HepG2 (cell line): ENCODE results near the gene TMEM223. TPM values are rescaled to one million over a fixed set of nuclear protein-coding genes. Genes with fewer than 3 reads are reported as not detected.
A peak's percentile ranks its signal among the peaks of the same experiment; 100 is the strongest.

Source experiments
- BORCS8-MEF2B ChIP-seq: sonication (generic); formaldehyde crosslinking; IDR thresholded peaks from 2 replicates; pipeline ENCODE4 v1.8.0; 2022; ENCODE audit warnings: mild to moderate bottlenecking, missing genetic modification reagents
- GATAD2A ChIP-seq: IDR thresholded peaks from 2 replicates; pipeline ENCODE4 v1.6.1; 2016
- HNRNPL ChIP-seq: fragments of 200-400 bp; formaldehyde crosslinking; IDR thresholded peaks from 2 replicates; pipeline ENCODE4 v1.6.1; 2017; ENCODE audit warnings: mild to moderate bottlenecking, low read depth, low read length
- HOXA3 ChIP-seq: sonication (generic); formaldehyde crosslinking; IDR thresholded peaks from 2 replicates; pipeline ENCODE4 v1.5.0; 2020; ENCODE audit warnings: missing genetic modification reagents
- HOXD1 ChIP-seq: sonication (generic); formaldehyde crosslinking; IDR thresholded peaks from 2 replicates; pipeline ENCODE4 v1.5.0; 2020; ENCODE audit warnings: missing genetic modification reagents
- KLF12 ChIP-seq: sonication (generic); formaldehyde crosslinking; IDR thresholded peaks from 2 replicates; pipeline ENCODE4 v1.4.0; 2020; ENCODE audit warnings: missing genetic modification reagents, borderline replicate concordance
- MAFF ChIP-seq: IDR thresholded peaks from 2 replicates; pipeline ENCODE4 v1.6.1; 2011; ENCODE audit warnings: low read depth, low read length, improper control_type of control experiment
- PAF1 ChIP-seq: IDR thresholded peaks from 2 replicates; pipeline ENCODE4 v1.6.1; 2016; ENCODE audit warnings: missing genetic modification reagents, missing compliant biosample characterization
- RFX5 ChIP-seq: IDR thresholded peaks from 2 replicates; pipeline ENCODE4 v1.6.1; 2011; ENCODE audit warnings: low read depth, low read length, improper control_type of control experiment
- ZNF674 ChIP-seq: sonication (generic); formaldehyde crosslinking; IDR thresholded peaks from 2 replicates; pipeline ENCODE4 v1.5.0; 2020; ENCODE audit warnings: low read depth, mild to moderate bottlenecking, missing genetic modification reagents
- ZNF724P ChIP-seq: sonication (generic); formaldehyde crosslinking; IDR thresholded peaks from 2 replicates; pipeline ENCODE4 v1.8.0; 2022; ENCODE audit warnings: missing genetic modification reagents, borderline replicate concordance
- polyA plus RNA-seq, 8 experiments: library from polyadenylated mRNA; depleted of rRNA in 3 of 8; stranded (reverse) in 7 of 8; unstranded in 1 of 8; fragments of >200 nt; fragmentation: Illumina TruSeq in 4 of 8; extraction: Trizol in 4 of 8; gene quantifications; 2 replicates each; pipeline versions ENCODE4 v1.2.1 to v1.2.3, GENCODE V29; 2011 to 2016; ENCODE audit warnings: low read depth in 4 of 8, missing spikeins in 1 of 8, mixed read lengths in 1 of 8; ENCODE audit not compliant: insufficient read depth in 1 of 8
- total RNA-seq, 5 experiments: library from RNA; depleted of rRNA; stranded (reverse); fragments of >200 nt; fragmentation: Illumina TruSeq; extraction: Trizol; gene quantifications; 2 replicates each; pipeline ENCODE4 v1.2.3, GENCODE V29; 2016; ENCODE audit warnings: low read depth in 1 of 5
- TF ChIP-seq, protein P1 (sequence below): IDR thresholded peaks from 2 replicates; pipeline ENCODE4 v1.6.1; 2016; ENCODE audit warnings: missing biosample characterization, missing genetic modification reagents, low read depth
- TF ChIP-seq, protein P2 (sequence below): sonication (generic); formaldehyde crosslinking; conservative IDR thresholded peaks from 2 replicates; pipeline ENCODE4 v1.8.0; 2022; ENCODE audit warnings: mild to moderate bottlenecking, moderate library complexity, missing genetic modification reagents
- TF ChIP-seq, protein P3 (sequence below): sonication (generic); formaldehyde crosslinking; IDR thresholded peaks from 2 replicates; pipeline ENCODE4 v1.8.1; 2022; ENCODE audit warnings: mild to moderate bottlenecking, missing genetic modification reagents
- TF ChIP-seq, protein P4 (sequence below): sonication (generic); formaldehyde crosslinking; IDR thresholded peaks from 2 replicates; pipeline ENCODE4 v1.4.0; 2020; ENCODE audit warnings: missing genetic modification reagents, borderline replicate concordance
- TF ChIP-seq, protein P5 (sequence below): sonication (generic); formaldehyde crosslinking; IDR thresholded peaks from 2 replicates; pipeline ENCODE4 v1.8.1; 2022; ENCODE audit warnings: low read depth, mild to moderate bottlenecking, missing genetic modification reagents

TMEM223 gene
- total and polyA plus RNA-seq, 2 of the 13 experiments (the other 11 are each of a cell fraction or from before 2014, with no cell fraction given): 19.5 to 24.9 TPM

DNA sequence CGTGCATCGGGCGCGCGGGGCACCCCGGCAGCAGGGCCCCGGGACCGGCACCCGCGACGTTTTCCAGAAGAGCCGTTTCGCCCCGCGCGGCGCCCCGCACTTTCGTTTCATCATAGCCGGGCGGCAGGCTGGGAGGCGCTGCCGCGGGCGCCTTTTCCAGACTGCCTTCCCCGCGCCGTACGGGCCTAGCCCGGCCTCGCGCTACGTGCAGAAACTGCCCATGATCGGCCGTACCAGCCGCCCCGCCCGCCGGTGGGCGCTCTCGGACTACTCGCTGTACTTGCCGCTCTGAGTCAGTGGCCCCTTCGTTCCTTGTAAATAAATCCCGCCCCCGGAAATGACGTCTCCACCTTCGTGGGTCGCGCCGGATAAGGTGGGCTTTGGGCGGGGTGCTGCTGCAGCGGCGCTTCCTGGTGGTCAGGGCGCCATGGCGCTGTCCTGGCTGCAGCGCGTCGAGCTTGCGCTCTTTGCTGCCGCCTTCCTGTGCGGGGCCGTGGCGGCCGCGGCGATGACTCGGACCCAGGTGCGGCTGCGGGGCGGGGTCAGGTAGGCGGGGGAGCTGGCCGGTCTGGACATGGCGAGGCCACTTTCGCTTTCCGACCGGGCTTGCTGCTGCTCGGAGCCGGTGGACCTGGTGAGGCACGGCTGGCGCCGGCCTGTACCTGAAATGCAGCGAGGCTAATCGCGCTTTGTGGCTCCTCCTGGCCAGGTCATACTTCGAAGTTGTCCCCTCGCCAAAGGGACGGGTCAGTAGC, 4.6 kb downstream of the TMEM223 start, which contains the start of gene TMEM179B (continued):
- TF ChIP-seq, protein P1, sequence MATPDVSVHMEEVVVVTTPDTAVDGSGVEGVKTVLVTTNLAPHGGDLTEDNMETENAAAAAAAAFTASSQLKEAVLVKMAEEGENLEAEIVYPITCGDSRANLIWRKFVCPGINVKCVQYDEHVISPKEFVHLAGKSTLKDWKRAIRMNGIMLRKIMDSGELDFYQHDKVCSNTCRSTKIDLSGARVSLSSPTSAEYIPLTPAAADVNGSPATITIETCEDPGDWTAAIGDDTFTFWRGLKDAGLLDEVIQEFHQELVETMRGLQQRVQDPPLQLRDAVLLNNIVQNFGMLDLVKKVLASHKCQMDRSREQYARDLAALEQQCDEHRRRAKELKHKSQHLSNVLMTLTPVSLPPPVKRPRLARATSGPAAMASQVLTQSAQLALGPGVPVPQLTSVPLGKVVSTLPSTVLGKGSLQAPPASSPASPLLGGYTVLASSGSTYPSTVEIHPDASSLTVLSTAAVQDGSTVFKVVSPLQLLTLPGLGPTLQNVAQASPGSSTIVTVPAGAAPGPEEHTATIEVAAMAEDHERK (CRISPR knock-in tag): 0 out of 2 replicates have a peak, but pooled peaks have one; percentile 47
- TF ChIP-seq ZNF724P (peak; percentile 82; the same call in 1 of the 2 replicates), MAFF (no peak), KLF12 (CRISPR knock-in tag) (0 out of 2 replicates have a peak, but pooled peaks have one; percentile 21), GATAD2A (CRISPR knock-in tag) (peak; percentile 17; the same call in 1 of the 2 replicates), HOXD1 (CRISPR knock-in tag) (no peak), PAF1 (CRISPR knock-in tag) (0 out of 2 replicates have a peak, but pooled peaks have one; percentile 63), RFX5 (0 out of 2 replicates have a peak, but pooled peaks have one; percentile 26), ZNF674 (peak; percentile 67; the same call in 1 of the 2 replicates), BORCS8-MEF2B (CRISPR knock-in tag) (peak; percentile 96), HOXA3 (CRISPR knock-in tag) (peak; percentile 94), HNRNPL (no peak)
- TF ChIP-seq, protein P2, sequence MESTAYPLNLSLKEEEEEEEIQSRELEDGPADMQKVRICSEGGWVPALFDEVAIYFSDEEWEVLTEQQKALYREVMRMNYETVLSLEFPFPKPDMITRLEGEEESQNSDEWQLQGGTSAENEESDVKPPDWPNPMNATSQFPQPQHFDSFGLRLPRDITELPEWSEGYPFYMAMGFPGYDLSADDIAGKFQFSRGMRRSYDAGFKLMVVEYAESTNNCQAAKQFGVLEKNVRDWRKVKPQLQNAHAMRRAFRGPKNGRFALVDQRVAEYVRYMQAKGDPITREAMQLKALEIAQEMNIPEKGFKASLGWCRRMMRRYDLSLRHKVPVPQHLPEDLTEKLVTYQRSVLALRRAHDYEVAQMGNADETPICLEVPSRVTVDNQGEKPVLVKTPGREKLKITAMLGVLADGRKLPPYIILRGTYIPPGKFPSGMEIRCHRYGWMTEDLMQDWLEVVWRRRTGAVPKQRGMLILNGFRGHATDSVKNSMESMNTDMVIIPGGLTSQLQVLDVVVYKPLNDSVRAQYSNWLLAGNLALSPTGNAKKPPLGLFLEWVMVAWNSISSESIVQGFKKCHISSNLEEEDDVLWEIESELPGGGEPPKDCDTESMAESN (CRISPR knock-in tag): peak; percentile 92; the same call in 1 of the 2 replicates
- TF ChIP-seq, protein P3, sequence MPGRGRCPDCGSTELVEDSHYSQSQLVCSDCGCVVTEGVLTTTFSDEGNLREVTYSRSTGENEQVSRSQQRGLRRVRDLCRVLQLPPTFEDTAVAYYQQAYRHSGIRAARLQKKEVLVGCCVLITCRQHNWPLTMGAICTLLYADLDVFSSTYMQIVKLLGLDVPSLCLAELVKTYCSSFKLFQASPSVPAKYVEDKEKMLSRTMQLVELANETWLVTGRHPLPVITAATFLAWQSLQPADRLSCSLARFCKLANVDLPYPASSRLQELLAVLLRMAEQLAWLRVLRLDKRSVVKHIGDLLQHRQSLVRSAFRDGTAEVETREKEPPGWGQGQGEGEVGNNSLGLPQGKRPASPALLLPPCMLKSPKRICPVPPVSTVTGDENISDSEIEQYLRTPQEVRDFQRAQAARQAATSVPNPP: peak; percentile 98
- TF ChIP-seq, protein P4, sequence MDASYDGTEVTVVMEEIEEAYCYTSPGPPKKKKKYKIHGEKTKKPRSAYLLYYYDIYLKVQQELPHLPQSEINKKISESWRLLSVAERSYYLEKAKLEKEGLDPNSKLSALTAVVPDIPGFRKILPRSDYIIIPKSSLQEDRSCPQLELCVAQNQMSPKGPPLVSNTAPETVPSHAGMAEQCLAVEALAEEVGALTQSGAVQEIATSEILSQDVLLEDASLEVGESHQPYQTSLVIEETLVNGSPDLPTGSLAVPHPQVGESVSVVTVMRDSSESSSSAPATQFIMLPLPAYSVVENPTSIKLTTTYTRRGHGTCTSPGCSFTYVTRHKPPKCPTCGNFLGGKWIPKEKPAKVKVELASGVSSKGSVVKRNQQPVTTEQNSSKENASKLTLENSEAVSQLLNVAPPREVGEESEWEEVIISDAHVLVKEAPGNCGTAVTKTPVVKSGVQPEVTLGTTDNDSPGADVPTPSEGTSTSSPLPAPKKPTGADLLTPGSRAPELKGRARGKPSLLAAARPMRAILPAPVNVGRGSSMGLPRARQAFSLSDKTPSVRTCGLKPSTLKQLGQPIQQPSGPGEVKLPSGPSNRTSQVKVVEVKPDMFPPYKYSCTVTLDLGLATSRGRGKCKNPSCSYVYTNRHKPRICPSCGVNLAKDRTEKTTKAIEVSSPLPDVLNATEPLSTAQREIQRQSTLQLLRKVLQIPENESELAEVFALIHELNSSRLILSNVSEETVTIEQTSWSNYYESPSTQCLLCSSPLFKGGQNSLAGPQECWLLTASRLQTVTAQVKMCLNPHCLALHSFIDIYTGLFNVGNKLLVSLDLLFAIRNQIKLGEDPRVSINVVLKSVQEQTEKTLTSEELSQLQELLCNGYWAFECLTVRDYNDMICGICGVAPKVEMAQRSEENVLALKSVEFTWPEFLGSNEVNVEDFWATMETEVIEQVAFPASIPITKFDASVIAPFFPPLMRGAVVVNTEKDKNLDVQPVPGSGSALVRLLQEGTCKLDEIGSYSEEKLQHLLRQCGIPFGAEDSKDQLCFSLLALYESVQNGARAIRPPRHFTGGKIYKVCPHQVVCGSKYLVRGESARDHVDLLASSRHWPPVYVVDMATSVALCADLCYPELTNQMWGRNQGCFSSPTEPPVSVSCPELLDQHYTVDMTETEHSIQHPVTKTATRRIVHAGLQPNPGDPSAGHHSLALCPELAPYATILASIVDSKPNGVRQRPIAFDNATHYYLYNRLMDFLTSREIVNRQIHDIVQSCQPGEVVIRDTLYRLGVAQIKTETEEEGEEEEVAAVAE (CRISPR knock-in tag): peak; percentile 53; the same call in 1 of the 2 replicates
- TF ChIP-seq, protein P5, sequence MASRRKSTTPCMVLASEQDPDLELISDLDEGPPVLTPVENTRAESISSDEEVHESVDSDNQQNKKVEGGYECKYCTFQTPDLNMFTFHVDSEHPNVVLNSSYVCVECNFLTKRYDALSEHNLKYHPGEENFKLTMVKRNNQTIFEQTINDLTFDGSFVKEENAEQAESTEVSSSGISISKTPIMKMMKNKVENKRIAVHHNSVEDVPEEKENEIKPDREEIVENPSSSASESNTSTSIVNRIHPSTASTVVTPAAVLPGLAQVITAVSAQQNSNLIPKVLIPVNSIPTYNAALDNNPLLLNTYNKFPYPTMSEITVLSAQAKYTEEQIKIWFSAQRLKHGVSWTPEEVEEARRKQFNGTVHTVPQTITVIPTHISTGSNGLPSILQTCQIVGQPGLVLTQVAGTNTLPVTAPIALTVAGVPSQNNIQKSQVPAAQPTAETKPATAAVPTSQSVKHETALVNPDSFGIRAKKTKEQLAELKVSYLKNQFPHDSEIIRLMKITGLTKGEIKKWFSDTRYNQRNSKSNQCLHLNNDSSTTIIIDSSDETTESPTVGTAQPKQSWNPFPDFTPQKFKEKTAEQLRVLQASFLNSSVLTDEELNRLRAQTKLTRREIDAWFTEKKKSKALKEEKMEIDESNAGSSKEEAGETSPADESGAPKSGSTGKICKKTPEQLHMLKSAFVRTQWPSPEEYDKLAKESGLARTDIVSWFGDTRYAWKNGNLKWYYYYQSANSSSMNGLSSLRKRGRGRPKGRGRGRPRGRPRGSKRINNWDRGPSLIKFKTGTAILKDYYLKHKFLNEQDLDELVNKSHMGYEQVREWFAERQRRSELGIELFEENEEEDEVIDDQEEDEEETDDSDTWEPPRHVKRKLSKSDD (CRISPR knock-in tag): peak; percentile 81
